HepG2 (cell line): Measurements from ENCODE around the gene CHST4. TPM values are rescaled to one million over a fixed set of nuclear protein-coding genes. Genes with fewer than 3 reads are reported as not detected.

Experiments used
- ATAC-seq: fragments of 200-7000 bp; cut with Tn5 transposase; 3 replicates; pipeline ENCODE4 v1.9.1; 2020; ENCODE audit warnings: mild to moderate bottlenecking, moderate library complexity
- BruUV-seq: library from RNA; stranded (reverse); fragments of 400-500 nt; replicated peaks from 2 replicates; lab custom pipeline; 2021; lab: Mats Ljungman, UMichigan
- CTCF ChIA-PET: fragments of 300-600 bp; formaldehyde crosslinking; extraction: SDS; loops from one replicate; lab custom pipeline; 2021; ENCODE audit warnings: low total read pairs, inconsistent platforms, low intra/inter-chr PET ratio; lab: Yijun Ruan, JAX
- POLR2A ChIA-PET: fragments of 350-600 bp; sonication (Branson Sonifier 250); formaldehyde crosslinking; loops from one replicate; lab custom pipeline; 2020; ENCODE audit warnings: antibody characterized with exemption, inconsistent platforms; lab: Yijun Ruan, JAX
- DNase-seq: peaks from one replicate; pipeline ENCODE4 v3.0.0-alpha.2; 2015; ENCODE audit warnings: low spot score
- FAIRE-seq: peaks from 3 replicates; lab custom pipeline; 2011; peaks lifted over from hg19 to GRCh38; lab: Jason Lieb, UNC
- H2AFZ ChIP-seq: one replicate; pipeline ENCODE4 v1.6.1; 2011; ENCODE audit warnings: low read length, inconsistent platforms
- H3K27ac ChIP-seq: fragments of 300-600 bp; 3 replicates; pipeline ENCODE4 v1.8.0; 2011; ENCODE audit warnings: mixed run types, mild to moderate bottlenecking, mixed read lengths, low read length, inconsistent platforms; ENCODE audit not compliant: insufficient read depth; ENCODE audit errors: extremely low read length
- H3K27me3 ChIP-seq, 2 experiments: fragments of 200-600 bp in 1 of 2; 2 replicates in 1 of 2; 3 replicates in 1 of 2; pipeline versions ENCODE4 v1.6.0 to v1.8.0; 2011; ENCODE audit warnings: low read length in 2 of 2, mild to moderate bottlenecking in 2 of 2, moderate library complexity in 2 of 2, inconsistent platforms in 1 of 2; ENCODE audit not compliant: insufficient read depth in 2 of 2, control insufficient read depth in 1 of 2
- H3K36me3 ChIP-seq, 2 experiments: fragments of 200-600 bp in 1 of 2; replicated peaks in 1 of 2; 2 replicates in 1 of 2; 3 replicates in 1 of 2; pipeline versions ENCODE4 v1.5.1 to v1.8.0; 2011; ENCODE audit warnings: low read length in 2 of 2, inconsistent platforms in 1 of 2; ENCODE audit not compliant: insufficient read depth in 2 of 2, control insufficient read depth in 1 of 2
- H3K4me1 ChIP-seq: 2 replicates; pipeline ENCODE4 v1.5.1; 2012; ENCODE audit warnings: low read length, inconsistent platforms; ENCODE audit not compliant: insufficient read depth
- H3K4me2 ChIP-seq: 2 replicates; pipeline ENCODE4 v1.6.0; 2011; ENCODE audit warnings: low read depth, low read length, inconsistent platforms
- H3K4me3 ChIP-seq, 3 experiments: fragments of 200-600 bp in 1 of 3; sonication (generic), shearing (Covaris generic) in 1 of 3; replicated peaks in 1 of 3; 2 replicates each; pipeline ENCODE4 v1.5.1; 2011 to 2016; ENCODE audit warnings: low read length in 3 of 3, inconsistent platforms in 2 of 3, low read depth in 2 of 3, mild to moderate bottlenecking in 2 of 3, control low read depth in 1 of 3, mixed read lengths in 1 of 3; ENCODE audit not compliant: insufficient read depth in 1 of 3
- H3K79me2 ChIP-seq: one replicate; pipeline ENCODE4 v1.6.1; 2011; ENCODE audit warnings: low read length, inconsistent platforms; ENCODE audit not compliant: insufficient read depth
- H3K9ac ChIP-seq: 2 replicates; pipeline ENCODE4 v1.6.0; 2011; ENCODE audit warnings: mild to moderate bottlenecking, low read depth, low read length, inconsistent platforms; ENCODE audit not compliant: insufficient read depth
- H3K9me3 ChIP-seq: 2 replicates; pipeline ENCODE4 v1.5.1; 2012; ENCODE audit warnings: mild to moderate bottlenecking, low read length
- H4K20me1 ChIP-seq: 2 replicates; pipeline ENCODE4 v1.6.0; 2011; ENCODE audit warnings: inconsistent platforms, mild to moderate bottlenecking, low read length, moderate library complexity; ENCODE audit not compliant: insufficient read depth
- BRD4 ChIP-seq: sonication (generic); formaldehyde crosslinking; IDR thresholded peaks from 2 replicates; pipeline ENCODE4 v1.4.0; 2020; ENCODE audit warnings: missing genetic modification reagents
- ERF ChIP-seq: IDR thresholded peaks from 2 replicates; pipeline ENCODE4 v1.6.1; 2018; ENCODE audit warnings: missing biosample characterization, missing genetic modification reagents
- MAFK ChIP-seq, 2 experiments: IDR thresholded peaks in 1 of 2; conservative IDR thresholded peaks in 1 of 2; 2 replicates each; pipeline ENCODE4 v1.6.1; 2011; ENCODE audit warnings: improper control_type of control experiment in 2 of 2, low read length in 2 of 2
- MTF2 ChIP-seq: sonication (generic); formaldehyde crosslinking; IDR thresholded peaks from 2 replicates; pipeline ENCODE4 v1.5.0; 2020; ENCODE audit warnings: missing genetic modification reagents, borderline replicate concordance
- NFE2L1 ChIP-seq: sonication (generic); formaldehyde crosslinking; IDR thresholded peaks from 2 replicates; pipeline ENCODE4 v1.4.0; 2020; ENCODE audit warnings: missing genetic modification reagents, mild to moderate bottlenecking, borderline replicate concordance
- NFRKB ChIP-seq: fragments of 450-650 bp; IDR thresholded peaks from 2 replicates; pipeline ENCODE4 v1.6.1; 2017
- TEAD3 ChIP-seq: optimal IDR thresholded peaks from 2 replicates; pipeline ENCODE3; 2016; ENCODE audit warnings: borderline replicate concordance
- ZBTB21 ChIP-seq: sonication (generic); formaldehyde crosslinking; IDR thresholded peaks from 2 replicates; pipeline ENCODE4 v1.4.0; 2020; ENCODE audit warnings: missing genetic modification reagents
- ZBTB38 ChIP-seq: sonication (generic); formaldehyde crosslinking; IDR thresholded peaks from 2 replicates; pipeline ENCODE4 v1.5.1; 2020; ENCODE audit warnings: mild to moderate bottlenecking, missing genetic modification reagents
- ZBTB46 ChIP-seq: sonication (generic); formaldehyde crosslinking; IDR thresholded peaks from 2 replicates; pipeline ENCODE4 v1.4.0; 2020; ENCODE audit warnings: mild to moderate bottlenecking, missing genetic modification reagents, borderline replicate concordance
- ZFY ChIP-seq: sonication (generic); formaldehyde crosslinking; IDR thresholded peaks from 2 replicates; pipeline ENCODE4 v1.4.0; 2020; ENCODE audit warnings: missing genetic modification reagents
- ZNF33B ChIP-seq: sonication (generic); formaldehyde crosslinking; IDR thresholded peaks from 2 replicates; pipeline ENCODE4 v1.5.1; 2020; ENCODE audit warnings: mild to moderate bottlenecking, missing genetic modification reagents
- ZNF382 ChIP-seq: sonication (generic); formaldehyde crosslinking; IDR thresholded peaks from 2 replicates; pipeline ENCODE4 v1.5.0; 2020; ENCODE audit warnings: missing genetic modification reagents, mild to moderate bottlenecking, borderline replicate concordance
- ZNF510 ChIP-seq: sonication (generic); formaldehyde crosslinking; IDR thresholded peaks from 2 replicates; pipeline ENCODE4 v1.4.0; 2020; ENCODE audit warnings: low read depth, mild to moderate bottlenecking, missing genetic modification reagents
- ZNF776 ChIP-seq: sonication (generic); formaldehyde crosslinking; IDR thresholded peaks from 2 replicates; pipeline ENCODE4 v1.4.0; 2020; ENCODE audit warnings: mild to moderate bottlenecking, missing genetic modification reagents
- ZNF879 ChIP-seq: sonication (generic); formaldehyde crosslinking; IDR thresholded peaks from 2 replicates; pipeline ENCODE4 v1.8.1; 2023; ENCODE audit warnings: missing genetic modification reagents
- WGBS: methylation state at CpG from one replicate; pipeline ENCODE4 v1.1.6; 2017; ENCODE audit warnings: low lambda C conversion rate; 5-methylcytosine and 5-hydroxymethylcytosine counted together
- in situ Hi-C: cut with HindIII; loops from 2 replicates; pipeline ENCODE4 v1.10.0; 2017; ENCODE audit warnings: low pct_unique_long_range_greater_than_20kb; ENCODE audit not compliant: extremely low pct_ligation_motif_present
- intact Hi-C: fragments of 100-400 bp; cut with micrococcal nuclease; formaldehyde crosslinking; loops from one replicate; pipeline ENCODE4 v1.10.0; 2022; ENCODE audit not compliant: unreplicated experiment
- polyA plus RNA-seq, 8 experiments: library from polyadenylated mRNA; depleted of rRNA in 3 of 8; stranded (reverse) in 7 of 8; unstranded in 1 of 8; fragments of >200 nt; fragmentation: Illumina TruSeq in 4 of 8; extraction: Trizol in 4 of 8; gene quantifications; 2 replicates each; pipeline versions ENCODE4 v1.2.1 to v1.2.3, GENCODE V29; 2011 to 2016; ENCODE audit warnings: low read depth in 4 of 8, missing spikeins in 1 of 8, mixed read lengths in 1 of 8; ENCODE audit not compliant: insufficient read depth in 1 of 8
- total RNA-seq, 5 experiments: library from RNA; depleted of rRNA; stranded (reverse); fragments of >200 nt; fragmentation: Illumina TruSeq; extraction: Trizol; gene quantifications; 2 replicates each; pipeline ENCODE4 v1.2.3, GENCODE V29; 2016; ENCODE audit warnings: low read depth in 1 of 5
- TF ChIP-seq, protein P1 (sequence below), 2 experiments: sonication (generic) in 1 of 2; formaldehyde crosslinking in 1 of 2; IDR thresholded peaks; 2 replicates each; pipeline versions ENCODE4 v1.4.0 to v1.6.1; 2018 to 2020; ENCODE audit warnings: missing genetic modification reagents in 2 of 2, borderline replicate concordance in 1 of 2, low read depth in 1 of 2, mild to moderate bottlenecking in 1 of 2, missing biosample characterization in 1 of 2
- TF ChIP-seq, protein P2 (sequence below): sonication (generic); formaldehyde crosslinking; IDR thresholded peaks from 2 replicates; pipeline ENCODE4 v1.4.0; 2020; ENCODE audit warnings: missing genetic modification reagents, mild to moderate bottlenecking, borderline replicate concordance

Gene CHST4
- total and polyA plus RNA-seq, 2 of the 13 experiments (the other 11 are each of a cell fraction or from before 2014, with no cell fraction given): not detected

- Histone ChIP-seq H2AFZ (peak overlapping the region; percentile 20), H3K4me1 (peaks cover 89% of the 10 kb centered on the region), H3K9me3 (no peaks in the 10 kb centered on the region), H3K9ac (peak overlapping the region; percentile 63), H3K4me3 (peak overlapping the region in 2 of 3 experiments; percentile 19 to 20; a peak in 2 of 6 replicates), H3K36me3 (no peaks in the 10 kb centered on the region), H3K27ac (peak overlapping the region; percentile 91), H3K79me2 (no peaks in the 10 kb centered on the region), H3K27me3 (no peaks in the 10 kb centered on the region), H4K20me1 (no peaks in the 10 kb centered on the region), H3K4me2 (peak overlapping the region; percentile 56)
- WGBS: 56% methylated on average over 5 of the region's 5 CpGs
- no TSS peak for BruUV-seq
- DNase-seq (no peak), ATAC-seq (no peak), FAIRE-seq (no peak)
- intact Hi-C loops: loop anchor here (1.0 kb wide), 2 partner anchors 12 to 21 kb away; no protein-coding TSS in a partner anchor
- ChIA-PET CTCF (no interaction called here), POLR2A (interaction anchor here (1.5 to 7.2 kb wide), 5 partner anchors 9 to 37 kb away, joined by 10 to 93 read pairs (median 15); no protein-coding TSS in a partner anchor)
- in situ Hi-C loops: no loop called here
- TF ChIP-seq ZBTB46 (CRISPR knock-in tag) (no peak), ERF (CRISPR knock-in tag) (peak; percentile 35; the same call in 1 of the 2 replicates), ZNF33B (CRISPR knock-in tag) (no peak), ZBTB38 (CRISPR knock-in tag) (no peak), NFRKB (no peak), TEAD3 (CRISPR knock-in tag) (peak; percentile 31), MTF2 (CRISPR knock-in tag) (no peak), ZNF879 (no peak), ZBTB21 (CRISPR knock-in tag) (no peak), NFE2L1 (CRISPR knock-in tag) (no peak), ZNF776 (no peak), ZNF510 (CRISPR knock-in tag) (0 out of 2 replicates have a peak, but pooled peaks have one; percentile 51), ZNF382 (no peak), BRD4 (CRISPR knock-in tag) (no peak), MAFK (conservative IDR thresholded peaks at IDR 0.05 in 1 of 2, IDR thresholded peaks at IDR 0.05 in 1 of 2; ENCODE audit: low read length in 2 of 2) (no peak), ZFY (CRISPR knock-in tag) (no peak)
- TF ChIP-seq, protein P1, sequence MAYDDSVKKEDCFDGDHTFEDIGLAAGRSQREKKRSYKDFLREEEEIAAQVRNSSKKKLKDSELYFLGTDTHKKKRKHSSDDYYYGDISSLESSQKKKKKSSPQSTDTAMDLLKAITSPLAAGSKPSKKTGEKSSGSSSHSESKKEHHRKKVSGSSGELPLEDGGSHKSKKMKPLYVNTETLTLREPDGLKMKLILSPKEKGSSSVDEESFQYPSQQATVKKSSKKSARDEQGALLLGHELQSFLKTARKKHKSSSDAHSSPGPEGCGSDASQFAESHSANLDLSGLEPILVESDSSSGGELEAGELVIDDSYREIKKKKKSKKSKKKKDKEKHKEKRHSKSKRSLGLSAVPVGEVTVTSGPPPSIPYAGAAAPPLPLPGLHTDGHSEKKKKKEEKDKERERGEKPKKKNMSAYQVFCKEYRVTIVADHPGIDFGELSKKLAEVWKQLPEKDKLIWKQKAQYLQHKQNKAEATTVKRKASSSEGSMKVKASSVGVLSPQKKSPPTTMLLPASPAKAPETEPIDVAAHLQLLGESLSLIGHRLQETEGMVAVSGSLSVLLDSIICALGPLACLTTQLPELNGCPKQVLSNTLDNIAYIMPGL (CRISPR knock-in tag; IDR thresholded peaks at IDR 0.05; ENCODE audit: borderline replicate concordance in 1 of 2, low read depth in 1 of 2): no peak
- TF ChIP-seq, protein P2, sequence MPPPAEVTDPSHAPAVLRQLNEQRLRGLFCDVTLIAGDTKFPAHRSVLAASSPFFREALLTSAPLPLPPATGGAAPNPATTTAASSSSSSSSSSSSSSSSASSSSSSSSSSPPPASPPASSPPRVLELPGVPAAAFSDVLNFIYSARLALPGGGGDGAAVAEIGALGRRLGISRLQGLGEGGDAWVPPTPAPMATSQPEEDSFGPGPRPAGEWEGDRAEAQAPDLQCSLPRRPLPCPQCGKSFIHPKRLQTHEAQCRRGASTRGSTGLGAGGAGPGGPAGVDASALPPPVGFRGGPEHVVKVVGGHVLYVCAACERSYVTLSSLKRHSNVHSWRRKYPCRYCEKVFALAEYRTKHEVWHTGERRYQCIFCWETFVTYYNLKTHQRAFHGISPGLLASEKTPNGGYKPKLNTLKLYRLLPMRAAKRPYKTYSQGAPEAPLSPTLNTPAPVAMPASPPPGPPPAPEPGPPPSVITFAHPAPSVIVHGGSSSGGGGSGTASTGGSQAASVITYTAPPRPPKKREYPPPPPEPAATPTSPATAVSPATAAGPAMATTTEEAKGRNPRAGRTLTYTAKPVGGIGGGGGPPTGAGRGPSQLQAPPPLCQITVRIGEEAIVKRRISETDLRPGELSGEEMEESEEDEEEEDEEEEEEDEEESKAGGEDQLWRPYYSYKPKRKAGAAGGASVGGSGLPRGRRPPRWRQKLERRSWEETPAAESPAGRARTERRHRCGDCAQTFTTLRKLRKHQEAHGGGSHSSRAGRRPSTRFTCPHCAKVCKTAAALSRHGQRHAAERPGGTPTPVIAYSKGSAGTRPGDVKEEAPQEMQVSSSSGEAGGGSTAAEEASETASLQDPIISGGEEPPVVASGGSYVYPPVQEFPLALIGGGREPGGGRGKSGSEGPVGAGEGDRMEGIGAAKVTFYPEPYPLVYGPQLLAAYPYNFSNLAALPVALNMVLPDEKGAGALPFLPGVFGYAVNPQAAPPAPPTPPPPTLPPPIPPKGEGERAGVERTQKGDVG: 0 out of 2 replicates have a peak, but pooled peaks have one; percentile 45
Observed at GRCh38 chr16:71573387-71574094, 47.3 kb downstream of the CHST4 start.
